Keratinocyte (primary cell): ENCODE results near the gene LGR4. TPM values are rescaled to one million over a fixed set of nuclear protein-coding genes. Genes with fewer than 3 reads are reported as not detected.

Experiments used
- DNase-seq: peaks from one replicate; pipeline ENCODE4 v3.0.0-alpha.2; 2011; ENCODE audit warnings: low read depth, missing footprints, low spot score
- FAIRE-seq: peaks from 2 replicates; lab custom pipeline; 2011; peaks lifted over from hg19 to GRCh38; lab: Jason Lieb, UNC
- H2AFZ ChIP-seq: 2 replicates; pipeline ENCODE4 v1.6.0; 2012; ENCODE audit warnings: low read length, control low read depth, inconsistent platforms; ENCODE audit not compliant: control insufficient read depth
- H3K27ac ChIP-seq: 2 replicates; pipeline ENCODE4 v1.5.1; 2011; ENCODE audit warnings: low read length; ENCODE audit not compliant: control insufficient read depth, insufficient read depth
- H3K27me3 ChIP-seq: 3 replicates; pipeline ENCODE4 v1.6.0; 2011; ENCODE audit warnings: low read length; ENCODE audit not compliant: control insufficient read depth, insufficient read depth; ENCODE audit errors: extremely low read depth
- H3K36me3 ChIP-seq, 2 experiments: 2 replicates in 1 of 2; 3 replicates in 1 of 2; pipeline ENCODE4 v1.5.1; 2011; ENCODE audit warnings: low read length in 2 of 2, mild to moderate bottlenecking in 1 of 2; ENCODE audit not compliant: control insufficient read depth in 2 of 2, insufficient read depth in 2 of 2; ENCODE audit errors: extremely low read depth in 1 of 2
- H3K4me1 ChIP-seq: 3 replicates; pipeline ENCODE4 v1.5.1; 2011; ENCODE audit warnings: low read length; ENCODE audit not compliant: control insufficient read depth, insufficient read depth; ENCODE audit errors: extremely low read depth
- H3K4me2 ChIP-seq: 3 replicates; pipeline ENCODE4 v1.6.0; 2011; ENCODE audit warnings: low read depth, low read length; ENCODE audit not compliant: control insufficient read depth, insufficient read depth; ENCODE audit errors: extremely low read depth
- H3K4me3 ChIP-seq, 3 experiments: fragments of 200-600 bp in 1 of 3; sonication (generic) in 1 of 3; 2 replicates in 2 of 3; 3 replicates in 1 of 3; pipeline ENCODE4 v1.5.1; 2011 to 2016; ENCODE audit warnings: low read length in 3 of 3, mild to moderate bottlenecking in 3 of 3, control low read depth in 2 of 3, inconsistent platforms in 1 of 3, low read depth in 1 of 3, mixed read lengths in 1 of 3, mixed run types in 1 of 3, moderate library complexity in 1 of 3; ENCODE audit not compliant: control insufficient read depth in 2 of 3, insufficient read depth in 2 of 3; ENCODE audit errors: extremely low read depth in 1 of 3
- H3K79me2 ChIP-seq: 2 replicates; pipeline ENCODE4 v1.6.0; 2012; ENCODE audit warnings: low read length; ENCODE audit not compliant: control insufficient read depth, insufficient read depth
- H3K9ac ChIP-seq: 3 replicates; pipeline ENCODE4 v1.6.0; 2011; ENCODE audit warnings: low read length; ENCODE audit not compliant: control insufficient read depth, insufficient read depth; ENCODE audit errors: extremely low read depth
- H3K9me1 ChIP-seq: 3 replicates; pipeline ENCODE4 v1.6.0; 2011; ENCODE audit warnings: low read length; ENCODE audit not compliant: control insufficient read depth, insufficient read depth; ENCODE audit errors: extremely low read depth
- H3K9me3 ChIP-seq: 2 replicates; pipeline ENCODE4 v1.5.1; 2012; ENCODE audit warnings: low read depth, low read length; ENCODE audit not compliant: control insufficient read depth
- H4K20me1 ChIP-seq: 3 replicates; pipeline ENCODE4 v1.6.0; 2011; ENCODE audit warnings: low read length; ENCODE audit not compliant: control insufficient read depth, insufficient read depth; ENCODE audit errors: extremely low read depth
- CTCF ChIP-seq, 3 experiments: IDR thresholded peaks in 1 of 3; conservative IDR thresholded peaks in 1 of 3; optimal IDR thresholded peaks in 1 of 3; 2 replicates in 2 of 3; 3 replicates in 1 of 3; pipeline versions ENCODE3 to v1.5.1; 2011; ENCODE audit warnings: low read length in 3 of 3, mild to moderate bottlenecking in 3 of 3, moderate library complexity in 2 of 3, control low read depth in 1 of 3, inconsistent platforms in 1 of 3; ENCODE audit not compliant: insufficient read depth in 2 of 3; ENCODE audit errors: extremely low read depth in 1 of 3
- EZH2 ChIP-seq: IDR thresholded peaks from one replicate; pipeline ENCODE4 v1.6.1; 2012; ENCODE audit warnings: inconsistent platforms, mild to moderate bottlenecking, low read length, moderate library complexity
- dilution Hi-C: fragments of 300-500 bp; cut with MboI; formaldehyde crosslinking; loops from one replicate; pipeline ENCODE4 v1.7.0; 2020; ENCODE audit warnings: low sequenced_read_pairs; ENCODE audit not compliant: extremely low pct_ligation_motif_present
- polyA plus RNA-seq, 5 experiments: library from polyadenylated mRNA; depleted of rRNA in 3 of 5; stranded (reverse) in 3 of 5; stranded (forward) in 1 of 5; unstranded in 1 of 5; fragments of >200 nt; gene quantifications; 1 replicate in 1 of 5; 2 replicates in 3 of 5; 3 replicates in 1 of 5; pipeline versions ENCODE4 v1.2.1 to v1.2.3, GENCODE V29; 2011 to 2012; ENCODE audit warnings: missing spikeins in 2 of 5, low read depth in 1 of 5, low replicate concordance in 1 of 5

LGR4 gene
- polyA plus RNA-seq, 1 donor (not counting 4 experiments of a cell fraction or from before 2014, with no cell fraction given) = 49.7 TPM

DNA sequence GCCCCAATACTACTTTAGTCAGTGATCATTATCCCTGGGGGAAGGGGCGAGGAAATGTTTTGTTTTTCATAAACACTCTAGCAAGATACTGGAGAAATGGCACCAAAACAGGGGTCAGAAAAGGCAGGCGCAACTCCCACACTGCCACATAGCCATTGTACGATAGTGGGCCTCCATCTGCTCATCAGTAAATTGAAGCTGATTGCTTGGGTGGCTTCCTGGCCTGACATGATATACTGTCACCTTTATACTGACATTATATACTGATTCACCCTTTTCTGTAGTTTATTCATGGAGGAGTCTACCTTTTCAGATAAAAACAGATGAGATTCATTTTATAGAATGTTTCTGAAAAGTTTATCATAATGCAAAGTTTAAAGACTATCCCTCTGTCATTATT is 57.9 kb downstream of the LGR4 start:
- peaks cover 45% of the 10 kb centered on the region for H3K4me1 ChIP-seq
- H3K9ac ChIP-seq = no peak overlapping the region
- H3K27ac ChIP-seq = peak overlapping the region; percentile 59
- DNase-seq = no peak
- peaks cover 82% of the 10 kb centered on the region for H3K79me2 ChIP-seq
- no peak overlapping the region for H2AFZ ChIP-seq
- no peak for TF ChIP-seq CTCF (optimal IDR thresholded peaks at IDR 0.05 in 1 of 3, IDR thresholded peaks at IDR 0.05 in 1 of 3, conservative IDR thresholded peaks at IDR 0.05 in 1 of 3; ENCODE audit: extremely low read depth in 1 of 3, insufficient read depth in 2 of 3, low read length in 3 of 3)
- TF ChIP-seq EZH2 = no peak
- peak overlapping the region; percentile 57 for H3K4me2 ChIP-seq
- no peaks in the 10 kb centered on the region for H3K9me3 ChIP-seq
- H3K27me3 ChIP-seq = no peaks in the 10 kb centered on the region
- peaks cover 0 to 6% of the 10 kb centered on the region in 2 experiments for H3K36me3 ChIP-seq
- dilution Hi-C loops = no loop called here
- FAIRE-seq = no peak
- no peaks in the 10 kb centered on the region for H3K9me1 ChIP-seq
- no peak overlapping the region for H3K4me3 ChIP-seq
- no peaks in the 10 kb centered on the region for H4K20me1 ChIP-seq

DNA sequence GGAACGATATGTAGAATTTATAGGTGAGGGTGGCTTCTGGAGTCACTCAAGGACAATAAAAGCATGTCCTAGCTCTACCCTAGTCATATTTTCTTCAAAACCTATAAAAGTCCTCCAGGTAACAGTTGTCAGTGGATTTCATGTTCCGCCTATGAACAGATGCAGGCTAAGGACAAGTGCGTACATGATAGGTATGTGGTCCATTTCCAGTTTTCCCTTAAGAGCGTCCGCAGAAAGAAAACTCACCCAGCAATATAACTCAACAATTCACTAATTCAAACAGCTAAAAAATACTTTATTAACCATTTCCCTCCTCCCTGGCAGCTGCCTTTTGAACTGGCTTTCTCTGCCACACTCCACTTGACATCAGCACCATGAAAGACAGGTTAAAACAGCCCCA is 59.4 kb downstream of the LGR4 start:
- peak overlapping the region; percentile 38 for H3K9ac ChIP-seq
- peak overlapping the region; percentile 57 for H3K27ac ChIP-seq
- no peaks in the 10 kb centered on the region for H4K20me1 ChIP-seq
- dilution Hi-C loops = no loop called here
- DNase-seq (no peak), FAIRE-seq (peak; percentile 94)
- no peaks in the 10 kb centered on the region for H3K27me3 ChIP-seq
- TF ChIP-seq EZH2 (no peak), CTCF (optimal IDR thresholded peaks at IDR 0.05 in 1 of 3, IDR thresholded peaks at IDR 0.05 in 1 of 3, conservative IDR thresholded peaks at IDR 0.05 in 1 of 3; ENCODE audit: extremely low read depth in 1 of 3, insufficient read depth in 2 of 3, low read length in 3 of 3) (no peak)
- peaks cover 45% of the 10 kb centered on the region for H3K4me1 ChIP-seq
- peak overlapping the region; percentile 34 for H2AFZ ChIP-seq
- no peaks in the 10 kb centered on the region for H3K9me1 ChIP-seq
- H3K79me2 ChIP-seq = peaks cover 76% of the 10 kb centered on the region
- peak overlapping the region in 2 of 3 experiments; percentile 2 to 24 for H3K4me3 ChIP-seq
- H3K9me3 ChIP-seq = no peaks in the 10 kb centered on the region
- H3K4me2 ChIP-seq = peak overlapping the region; percentile 61
- H3K36me3 ChIP-seq = peaks cover 0 to 6% of the 10 kb centered on the region in 2 experiments
